Prostate gland (tissue), 2 donors: ENCODE data around the gene KCNK13. TPM values are rescaled to one million over a fixed set of nuclear protein-coding genes. Genes with fewer than 3 reads are reported as not detected.

Experiments
- DNase-seq: peaks from one replicate; pipeline ENCODE4 v3.0.0-alpha.2; 2019; ENCODE audit warnings: low spot score
- H3K27ac ChIP-seq, 2 donors: fragments of 200-600 bp; sonication (generic); 2 replicates each; pipeline ENCODE4 v1.5.1; 2017 to 2019
- H3K27me3 ChIP-seq: fragments of 200-600 bp; sonication (generic); replicated peaks from 2 replicates; pipeline ENCODE4 v1.5.1; 2019; ENCODE audit not compliant: insufficient read depth
- H3K36me3 ChIP-seq, 2 donors: fragments of 200-600 bp; sonication (generic); 1 replicate in 1 of 2; 2 replicates in 1 of 2; pipeline versions ENCODE4 v1.5.1 to v1.8.1; 2017 to 2019
- H3K4me1 ChIP-seq: fragments of 200-600 bp; sonication (generic); replicated peaks from 2 replicates; pipeline ENCODE4 v1.5.1; 2019
- H3K4me3 ChIP-seq, 2 donors: fragments of 200-600 bp; sonication (generic); 2 replicates each; pipeline ENCODE4 v1.5.1; 2017 to 2019
- H3K9me3 ChIP-seq: fragments of 200-600 bp; sonication (generic); 2 replicates; pipeline ENCODE4 v1.5.1; 2017
- CTCF ChIP-seq, 4 experiments: fragments of 200-600 bp in 2 of 4; fragments of 450-650 bp in 2 of 4; sonication (generic) in 2 of 4; IDR thresholded peaks; 1 replicate in 3 of 4; 2 replicates in 1 of 4; pipeline ENCODE4 v1.5.1; 2016 to 2019; ENCODE audit warnings: antibody characterized with exemption in 4 of 4, mild to moderate bottlenecking in 2 of 4, moderate library complexity in 2 of 4
- POLR2A ChIP-seq: fragments of 450-650 bp; IDR thresholded peaks from one replicate; pipeline ENCODE4 v1.6.1; 2016; ENCODE audit warnings: antibody characterized with exemption, mild to moderate bottlenecking
- POLR2AphosphoS5 ChIP-seq: sonication (generic); formaldehyde crosslinking; IDR thresholded peaks from one replicate; pipeline ENCODE4 v1.6.1; 2017; ENCODE audit warnings: antibody characterized with exemption
- WGBS: methylation state at CpG from one replicate; pipeline ENCODE4 v1.1.5; 2018; 5-methylcytosine and 5-hydroxymethylcytosine counted together
- intact Hi-C: fragments of 100-400 bp; cut with DNase I; formaldehyde crosslinking; loops from one replicate; pipeline ENCODE4 v1.14.2; 2022
- total RNA-seq, 2 donors: library from RNA; depleted of rRNA; stranded (reverse); fragments of >200 nt; gene quantifications; one replicate each; pipeline ENCODE4 v1.1.0, GENCODE V29; 2016

The KCNK13 gene
- total RNA-seq, 2 donors from 2014 or later: 0.09 to 36.8 TPM

DNA sequence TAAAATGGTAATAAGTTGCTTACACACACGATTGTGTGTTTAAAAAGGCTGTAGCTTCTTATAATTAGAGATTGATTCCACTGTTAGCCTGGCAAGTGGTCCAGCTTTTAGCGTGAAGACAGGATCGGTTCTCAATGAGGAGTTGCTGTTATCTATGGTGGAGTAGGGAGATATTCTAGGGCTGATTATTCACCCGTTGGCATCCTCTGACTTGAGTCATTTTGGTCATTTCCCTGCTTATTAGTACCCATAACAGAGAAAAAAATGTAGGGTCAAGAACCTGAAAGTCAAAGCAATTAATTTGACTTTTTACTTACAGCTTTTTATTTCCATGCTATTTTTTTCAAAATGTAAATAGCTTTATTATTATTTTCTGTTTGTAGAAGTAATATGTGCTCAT is 76.0 kb downstream of the KCNK13 start:
- no peaks in the 10 kb centered on the region for H3K4me1 ChIP-seq
- H3K27me3 ChIP-seq: no peaks in the 10 kb centered on the region
- H3K4me3 ChIP-seq: no peak overlapping the region
- no peak overlapping the region for H3K27ac ChIP-seq
- DNase-seq: no peak
- intact Hi-C loops: no loop called here
- TF ChIP-seq POLR2A: no peak
- TF ChIP-seq POLR2AphosphoS5: no peak
- no peak for TF ChIP-seq CTCF (IDR thresholded peaks at IDR 0.05)
- 84% methylated on average over 4 of the region's 4 CpGs for WGBS
- no peaks in the 10 kb centered on the region for H3K36me3 ChIP-seq
- H3K9me3 ChIP-seq: no peaks in the 10 kb centered on the region

GRCh38 chr14:90139199-90139598 is 77.4 kb downstream of the KCNK13 start:
- H3K4me3 ChIP-seq: no peak overlapping the region
- no peaks in the 10 kb centered on the region for H3K36me3 ChIP-seq
- TF ChIP-seq POLR2AphosphoS5 (no peak), POLR2A (no peak), CTCF (IDR thresholded peaks at IDR 0.05) (no peak)
- H3K27me3 ChIP-seq: no peaks in the 10 kb centered on the region
- intact Hi-C loops: no loop called here
- H3K27ac ChIP-seq: no peak overlapping the region
- H3K9me3 ChIP-seq: no peaks in the 10 kb centered on the region
- DNase-seq: no peak
- no peaks in the 10 kb centered on the region for H3K4me1 ChIP-seq
- WGBS: 90% methylated on average over 5 of the region's 6 CpGs

DNA sequence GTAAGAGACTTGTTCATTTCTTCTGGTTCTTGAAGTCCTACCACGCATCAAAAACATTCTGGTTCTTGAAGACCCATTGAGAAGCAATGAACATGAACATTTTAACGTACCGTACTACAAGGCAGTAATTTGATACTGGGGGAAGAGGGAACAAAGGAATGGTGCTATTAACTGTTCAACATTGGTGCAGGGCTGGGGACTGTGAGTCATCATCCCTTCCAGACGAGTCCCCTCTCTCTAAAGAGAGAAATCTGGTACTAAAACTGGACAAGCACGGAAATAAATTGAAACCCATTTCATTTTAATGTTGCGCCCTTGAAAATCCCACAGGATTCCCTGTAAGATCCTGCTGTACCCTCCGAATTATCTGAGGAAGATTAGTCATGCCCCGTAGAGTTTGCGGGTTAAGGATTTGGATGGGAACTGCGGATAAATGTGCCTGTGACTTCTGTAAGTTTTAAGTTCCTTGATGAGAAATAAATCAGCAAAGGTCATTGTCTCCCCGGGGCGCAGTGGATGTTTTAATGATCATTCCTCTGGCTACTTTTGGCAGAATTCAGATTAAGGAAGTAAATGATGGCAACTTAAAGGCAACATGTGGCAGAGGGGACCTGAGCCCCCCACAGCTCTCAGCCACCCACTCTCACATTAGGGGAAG is 78.6 kb downstream of the KCNK13 start:
- TF ChIP-seq POLR2AphosphoS5: no peak
- Histone ChIP-seq H3K27me3 (no peaks in the 10 kb centered on the region), H3K27ac (no peak overlapping the region), H3K4me3 (no peak overlapping the region), H3K36me3 (no peaks in the 10 kb centered on the region), H3K4me1 (no peaks in the 10 kb centered on the region), H3K9me3 (no peaks in the 10 kb centered on the region)
- intact Hi-C loops: no loop called here
- no peak for DNase-seq
- 58% methylated on average over 12 of the region's 12 CpGs for WGBS

- intact Hi-C loops: no loop called here
- H3K4me1 ChIP-seq: no peaks in the 10 kb centered on the region
- no peak overlapping the region for H3K27ac ChIP-seq
- no peak for TF ChIP-seq POLR2AphosphoS5
- TF ChIP-seq CTCF (IDR thresholded peaks at IDR 0.05): no peak
- no peak for TF ChIP-seq POLR2A
- no peaks in the 10 kb centered on the region for H3K9me3 ChIP-seq
- H3K4me3 ChIP-seq: no peak overlapping the region
- no peaks in the 10 kb centered on the region for H3K36me3 ChIP-seq
- 70% methylated on average over 5 of the region's 5 CpGs for WGBS
- DNase-seq: no peak
- H3K27me3 ChIP-seq: no peaks in the 10 kb centered on the region
These were observed 79.1 kb downstream of the KCNK13 start for GRCh38 chr14:90140956-90141316.

- intact Hi-C loops: no loop called here
- no peak overlapping the region for H3K27ac ChIP-seq
- H3K36me3 ChIP-seq: no peaks in the 10 kb centered on the region
- DNase-seq: no peak
- H3K4me3 ChIP-seq: no peak overlapping the region
- H3K27me3 ChIP-seq: no peaks in the 10 kb centered on the region
- H3K4me1 ChIP-seq: no peaks in the 10 kb centered on the region
- 44% methylated on average over 2 of the region's 2 CpGs for WGBS
- TF ChIP-seq POLR2A (no peak), POLR2AphosphoS5 (no peak), CTCF (IDR thresholded peaks at IDR 0.05) (no peak)
- no peaks in the 10 kb centered on the region for H3K9me3 ChIP-seq
These were observed 91.6 kb downstream of the KCNK13 start for GRCh38 chr14:90153429-90153828.
